ENCODE data around the gene CRYM.

DNA sequence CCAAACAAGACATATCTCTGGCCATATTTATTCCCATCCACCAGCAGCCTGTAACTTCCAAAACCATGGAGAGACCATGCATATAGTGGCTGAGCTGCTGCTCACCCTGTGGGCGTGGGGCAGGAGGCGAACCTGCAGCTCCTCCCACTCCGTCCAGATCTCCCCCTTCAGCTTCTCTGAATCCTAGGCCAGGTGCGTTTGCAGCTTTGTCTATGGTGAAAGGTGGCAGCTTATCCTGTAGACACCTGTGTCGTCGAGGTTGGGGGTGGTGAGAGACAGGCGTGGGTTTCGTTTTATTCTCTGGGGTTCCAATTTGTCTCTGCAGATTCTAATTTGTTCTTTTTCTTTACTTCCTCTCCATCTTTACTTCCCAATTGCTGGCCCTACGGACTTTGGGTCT, 54.3 kb downstream of the CRYM start:
- TF ChIP-seq GATA2 (IDR thresholded peaks at IDR 0.05; ENCODE audit: low read depth, low read length) (no peak), GATA3 (IDR thresholded peaks at IDR 0.05; ENCODE audit: low read depth, low read length) (no peak)
